CD4-positive, alpha-beta T cell (primary cell): Measurements from ENCODE around the gene SEPTIN2. TPM values are rescaled to one million over a fixed set of nuclear protein-coding genes. Genes with fewer than 3 reads are reported as not detected.
"Not testable (repeated sequence)": the region's sequence is repeated elsewhere in the genome, so short reads cannot be mapped to it uniquely, and the experiment has no call there.

Experiments used
- ATAC-seq: fragments of 200-7000 bp; cut with Tn5 transposase; one replicate; pipeline ENCODE4 v1.10.0; 2022; ENCODE audit warnings: mild to moderate bottlenecking; ENCODE audit not compliant: poor library complexity
- CTCF ChIA-PET: fragments of 350-600 bp; sonication (Branson Sonifier 250); formaldehyde crosslinking; loops from one replicate; lab custom pipeline; 2021; ENCODE audit warnings: antibody characterized with exemption, inconsistent platforms; lab: Charles Lee
- POLR2A ChIA-PET: fragments of 350-600 bp; sonication (Branson Sonifier 250); formaldehyde crosslinking; loops from one replicate; lab custom pipeline; 2021; ENCODE audit warnings: antibody characterized with exemption, inconsistent platforms; lab: Charles Lee
- DNase-seq, 14 experiments: peaks; one replicate each; pipeline ENCODE4 v3.0.0-alpha.2; 2013 to 2020; ENCODE audit warnings: mixed read lengths in 2 of 14
- H3K27ac ChIP-seq, 2 donors: one replicate each; pipeline versions ENCODE4 v1.5.1 to v1.7.0; 2013; ENCODE audit warnings: low read length in 2 of 2, low read depth in 1 of 2, mild to moderate bottlenecking in 1 of 2
- H3K27me3 ChIP-seq, 2 experiments: 1 replicate in 1 of 2; 2 replicates in 1 of 2; pipeline versions ENCODE4 v1.6.1 to v1.7.0; 2013; ENCODE audit warnings: low read length in 2 of 2, control low read depth in 1 of 2, mild to moderate bottlenecking in 1 of 2, moderate library complexity in 1 of 2; ENCODE audit not compliant: insufficient read depth in 2 of 2, control insufficient read depth in 1 of 2
- H3K36me3 ChIP-seq: one replicate; pipeline ENCODE4 v1.6.1; 2013; ENCODE audit warnings: low read length, control low read depth; ENCODE audit not compliant: insufficient read depth
- H3K4me1 ChIP-seq: one replicate; pipeline ENCODE4 v1.6.1; 2013; ENCODE audit warnings: low read length, control low read depth; ENCODE audit not compliant: insufficient read depth
- H3K4me3 ChIP-seq: one replicate; pipeline ENCODE4 v1.5.1; 2013; ENCODE audit warnings: mild to moderate bottlenecking, low read length, moderate library complexity
- H3K9me3 ChIP-seq, 2 experiments: 1 replicate in 1 of 2; 2 replicates in 1 of 2; pipeline versions ENCODE4 v1.6.1 to v1.7.0; 2013; ENCODE audit warnings: low read length in 2 of 2, mild to moderate bottlenecking in 2 of 2, control low read depth in 1 of 2, moderate library complexity in 1 of 2; ENCODE audit not compliant: control insufficient read depth in 1 of 2, insufficient read depth in 1 of 2
- H3K27ac Mint-ChIP-seq: one replicate; pipeline ENCODE4 v1.8.0; 2020; ENCODE audit warnings: mixed read lengths
- H3K27me3 Mint-ChIP-seq: one replicate; pipeline ENCODE4 v1.8.0; 2021; ENCODE audit warnings: mixed read lengths
- H3K36me3 Mint-ChIP-seq: one replicate; pipeline ENCODE4 v1.8.0; 2021; ENCODE audit warnings: low read depth, mixed read lengths
- H3K4me1 Mint-ChIP-seq: one replicate; pipeline ENCODE4 v1.8.0; 2021; ENCODE audit warnings: low read depth, mixed read lengths
- H3K4me3 Mint-ChIP-seq: one replicate; pipeline ENCODE4 v1.8.0; 2020; ENCODE audit warnings: mild to moderate bottlenecking, mixed read lengths
- H3K9me3 Mint-ChIP-seq: one replicate; pipeline ENCODE4 v1.8.0; 2020; ENCODE audit warnings: mixed read lengths
- intact Hi-C, 2 experiments: fragments of 100-400 bp; cut with DNase I in 1 of 2; cut with micrococcal nuclease in 1 of 2; formaldehyde crosslinking; loops; one replicate each; pipeline versions ENCODE4 v1.15.1 to v1.9.0; 2023 to 2025; cut with DNase I, micrococcal nuclease
- total RNA-seq, 174 experiments: library from RNA in 2 of 174; stranded (reverse) in 2 of 174; gene quantifications; one replicate each; pipeline ENCODE4 v1.2.3 and lab custom pipeline; 2021 to 2026
- TF ChIP-seq, protein P1 (sequence below): fragments of 200-600 bp; IDR thresholded peaks from one replicate; pipeline ENCODE4 v1.8.0; 2022; ENCODE audit warnings: antibody characterized with exemption, mild to moderate bottlenecking

Gene SEPTIN2
- total RNA-seq, 2 experiments from 2014 or later = 189 to 196 TPM

DNA sequence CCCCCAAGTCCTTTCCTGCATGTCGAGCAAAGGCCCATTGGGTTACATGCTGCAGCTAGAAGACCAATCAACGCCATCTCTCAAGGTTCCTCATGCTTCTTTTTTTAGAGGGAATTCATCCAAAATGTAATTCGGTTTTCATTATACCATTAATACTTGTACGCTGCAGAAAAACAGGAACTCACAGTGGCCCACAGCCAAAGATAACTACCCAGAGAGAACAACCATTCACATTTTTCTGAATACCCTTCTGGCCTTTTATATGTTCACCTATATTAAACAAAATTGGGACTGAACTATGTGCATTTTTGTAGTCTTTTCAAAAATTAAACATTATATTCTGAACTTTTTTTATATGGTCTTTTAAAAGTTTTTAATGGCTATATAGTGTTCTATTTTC, 66.1 kb downstream of the SEPTIN2 start:
- no peak overlapping the region for H3K4me3 ChIP-seq
- H3K27me3 ChIP-seq = no peaks in the 10 kb centered on the region
- intact Hi-C loops = no loop called here
- Mint-ChIP-seq H3K36me3 (peaks cover 15% of the 10 kb centered on the region), H3K27me3 (no peaks in the 10 kb centered on the region), H3K9me3 (no peaks in the 10 kb centered on the region), H3K27ac (no peak overlapping the region), H3K4me3 (no peak overlapping the region), H3K4me1 (no peaks in the 10 kb centered on the region)
- TF ChIP-seq, protein P1, sequence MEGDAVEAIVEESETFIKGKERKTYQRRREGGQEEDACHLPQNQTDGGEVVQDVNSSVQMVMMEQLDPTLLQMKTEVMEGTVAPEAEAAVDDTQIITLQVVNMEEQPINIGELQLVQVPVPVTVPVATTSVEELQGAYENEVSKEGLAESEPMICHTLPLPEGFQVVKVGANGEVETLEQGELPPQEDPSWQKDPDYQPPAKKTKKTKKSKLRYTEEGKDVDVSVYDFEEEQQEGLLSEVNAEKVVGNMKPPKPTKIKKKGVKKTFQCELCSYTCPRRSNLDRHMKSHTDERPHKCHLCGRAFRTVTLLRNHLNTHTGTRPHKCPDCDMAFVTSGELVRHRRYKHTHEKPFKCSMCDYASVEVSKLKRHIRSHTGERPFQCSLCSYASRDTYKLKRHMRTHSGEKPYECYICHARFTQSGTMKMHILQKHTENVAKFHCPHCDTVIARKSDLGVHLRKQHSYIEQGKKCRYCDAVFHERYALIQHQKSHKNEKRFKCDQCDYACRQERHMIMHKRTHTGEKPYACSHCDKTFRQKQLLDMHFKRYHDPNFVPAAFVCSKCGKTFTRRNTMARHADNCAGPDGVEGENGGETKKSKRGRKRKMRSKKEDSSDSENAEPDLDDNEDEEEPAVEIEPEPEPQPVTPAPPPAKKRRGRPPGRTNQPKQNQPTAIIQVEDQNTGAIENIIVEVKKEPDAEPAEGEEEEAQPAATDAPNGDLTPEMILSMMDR = no peak
- H3K36me3 ChIP-seq = no peaks in the 10 kb centered on the region
- DNase-seq (no peak), ATAC-seq (no peak)
- CTCF ChIA-PET = no interaction called here
- no peaks in the 10 kb centered on the region for H3K9me3 ChIP-seq
- no peaks in the 10 kb centered on the region for H3K4me1 ChIP-seq
- H3K27ac ChIP-seq = no peak overlapping the region
- POLR2A ChIA-PET = interaction anchor here (0.9 kb wide), 1 partner anchor 23 kb away, joined by 3 read pairs; no protein-coding TSS in a partner anchor

DNA sequence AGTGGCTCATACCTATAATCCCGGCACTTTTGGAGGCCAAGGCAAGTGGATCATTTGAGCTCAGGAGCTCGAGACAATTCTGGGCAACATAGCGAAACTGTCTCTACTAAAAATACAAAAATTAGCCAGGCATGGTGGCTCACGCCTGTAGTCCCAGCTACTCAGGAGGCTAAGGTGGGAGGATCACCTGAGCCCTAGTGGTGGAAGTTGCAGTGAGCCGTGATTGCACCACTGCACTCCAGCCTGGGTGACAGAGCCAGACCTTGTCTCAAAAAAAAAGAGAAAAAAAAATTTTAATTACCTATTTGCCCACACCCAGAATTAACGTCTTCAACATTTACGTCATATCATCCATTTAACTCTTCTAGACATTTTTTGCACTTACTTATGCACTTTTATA, 69.7 kb downstream of the SEPTIN2 start:
- H3K9me3 ChIP-seq, H3K9me3 Mint-ChIP-seq, H3K27me3 Mint-ChIP-seq, intact Hi-C loops, H3K4me1 Mint-ChIP-seq, H3K4me3 ChIP-seq, H3K36me3 ChIP-seq, ATAC-seq, DNase-seq, H3K27ac ChIP-seq, POLR2A ChIA-PET, H3K4me3 Mint-ChIP-seq, H3K27ac Mint-ChIP-seq, H3K27me3 ChIP-seq, H3K4me1 ChIP-seq: not testable (repeated sequence)
- peaks cover 16% of the 10 kb centered on the region for H3K36me3 Mint-ChIP-seq
- CTCF ChIA-PET = interaction anchor here (1.4 kb wide), 1 partner anchor 18 kb away, joined by 3 read pairs; no protein-coding TSS in a partner anchor

DNA sequence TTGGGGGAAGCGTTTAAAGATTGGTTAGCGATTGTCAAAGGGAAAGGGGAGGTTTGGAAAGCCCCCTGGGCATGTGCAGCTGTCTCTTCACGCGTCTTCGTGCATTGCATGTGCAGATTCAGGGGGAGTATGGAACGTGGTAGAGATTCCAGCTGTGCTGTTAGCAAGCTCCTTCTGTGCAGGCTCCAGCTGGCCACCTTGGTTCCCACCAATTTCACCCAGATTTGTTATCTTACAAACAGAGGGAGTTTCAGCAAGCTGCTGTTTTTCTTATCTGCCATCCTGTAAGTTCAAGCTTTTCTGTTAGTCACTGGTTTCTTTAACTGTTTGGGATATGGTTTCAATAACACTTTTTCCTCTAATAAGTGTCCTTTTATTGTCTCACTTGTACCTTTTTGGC, 70.8 kb downstream of the SEPTIN2 start:
- Histone ChIP-seq H3K4me1 (no peaks in the 10 kb centered on the region), H3K27me3 (no peaks in the 10 kb centered on the region), H3K9me3 (peaks cover 0 to 6% of the 10 kb centered on the region in 2 experiments), H3K36me3 (no peaks in the 10 kb centered on the region), H3K27ac (no peak overlapping the region), H3K4me3 (no peak overlapping the region)
- H3K27ac Mint-ChIP-seq = no peak overlapping the region
- DNase-seq = no peak
- H3K36me3 Mint-ChIP-seq = peaks cover 16% of the 10 kb centered on the region
- no peak for ATAC-seq
- no peaks in the 10 kb centered on the region for H3K4me1 Mint-ChIP-seq
- no peak overlapping the region for H3K4me3 Mint-ChIP-seq
- TF ChIP-seq, protein P1 = no peak
- ChIA-PET POLR2A (no interaction called here), CTCF (interaction anchor here (1.4 kb wide), 1 partner anchor 17 kb away, joined by 3 read pairs; no protein-coding TSS in a partner anchor)
- intact Hi-C loops = no loop called here
- no peaks in the 10 kb centered on the region for H3K27me3 Mint-ChIP-seq
- peaks cover 2% of the 10 kb centered on the region for H3K9me3 Mint-ChIP-seq

DNA sequence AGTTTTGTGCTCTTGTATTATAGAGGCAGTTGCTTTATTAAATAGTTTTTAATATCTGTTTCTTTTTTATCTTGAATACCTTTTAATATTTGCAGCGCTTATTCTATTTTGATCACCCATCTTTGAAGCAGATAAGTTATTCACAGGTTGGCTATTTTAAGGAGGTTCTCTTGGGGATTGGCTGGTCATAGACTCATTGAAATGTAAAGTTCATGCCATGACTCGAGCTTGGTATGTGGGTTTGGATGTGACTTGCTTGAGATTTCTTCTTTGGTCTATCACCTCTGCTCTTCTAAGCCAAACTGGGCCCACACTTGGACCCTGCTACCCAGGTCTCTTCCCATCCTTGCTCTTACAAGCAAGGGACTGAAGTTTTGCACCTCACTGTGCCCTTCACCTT, 74.0 kb downstream of the SEPTIN2 start:
- intact Hi-C loops = no loop called here
- no peak overlapping the region for H3K27ac ChIP-seq
- no peak for ATAC-seq
- H3K4me1 ChIP-seq = no peaks in the 10 kb centered on the region
- H3K9me3 ChIP-seq = peaks cover 0 to 6% of the 10 kb centered on the region in 2 experiments
- no peaks in the 10 kb centered on the region for H3K36me3 ChIP-seq
- Mint-ChIP-seq H3K9me3 (peaks cover 2% of the 10 kb centered on the region), H3K27me3 (no peaks in the 10 kb centered on the region), H3K27ac (no peak overlapping the region), H3K4me3 (no peak overlapping the region), H3K36me3 (peaks cover 10% of the 10 kb centered on the region), H3K4me1 (no peaks in the 10 kb centered on the region)
- H3K27me3 ChIP-seq = no peaks in the 10 kb centered on the region
- ChIA-PET CTCF (no interaction called here), POLR2A (no interaction called here)
- TF ChIP-seq, protein P1 = no peak
- DNase-seq = no peak
- H3K4me3 ChIP-seq = no peak overlapping the region
